Small intestine (tissue), 7 donors: Measurements from ENCODE around the gene ADRA2C. TPM values are rescaled to one million over a fixed set of nuclear protein-coding genes. Genes with fewer than 3 reads are reported as not detected.

Experiments
- DNase-seq, 2 donors: peaks; one replicate each; pipeline versions ENCODE4 v3.0.0 to v3.0.0-alpha.2; 2013
- FAIRE-seq: peaks from 2 replicates; lab custom pipeline; 2012; peaks lifted over from hg19 to GRCh38; lab: Jason Lieb, UNC
- H3K27ac ChIP-seq, 3 donors: one replicate each; pipeline ENCODE4 v1.5.1; 2013; ENCODE audit warnings: low read length in 2 of 3, mild to moderate bottlenecking in 2 of 3, control low read depth in 1 of 3, inconsistent platforms in 1 of 3, low read depth in 1 of 3, moderate library complexity in 1 of 3
- H3K27me3 ChIP-seq, 3 donors: one replicate each; pipeline ENCODE4 v1.6.1; 2013; ENCODE audit warnings: low read length in 3 of 3, inconsistent platforms in 1 of 3; ENCODE audit not compliant: control insufficient read depth in 3 of 3, insufficient read depth in 3 of 3
- H3K36me3 ChIP-seq, 3 donors: one replicate each; pipeline ENCODE4 v1.6.1; 2013; ENCODE audit warnings: low read length in 3 of 3, inconsistent platforms in 1 of 3, low read depth in 1 of 3, mild to moderate bottlenecking in 1 of 3, moderate library complexity in 1 of 3; ENCODE audit not compliant: control insufficient read depth in 3 of 3, insufficient read depth in 2 of 3
- H3K4me1 ChIP-seq, 3 donors: one replicate each; pipeline ENCODE4 v1.6.1; 2013; ENCODE audit warnings: low read length in 2 of 3, inconsistent platforms in 1 of 3, low read depth in 1 of 3, mild to moderate bottlenecking in 1 of 3, moderate library complexity in 1 of 3; ENCODE audit not compliant: control insufficient read depth in 3 of 3, insufficient read depth in 2 of 3
- H3K4me3 ChIP-seq, 3 donors: one replicate each; pipeline ENCODE4 v1.5.1; 2013; ENCODE audit warnings: low read length in 3 of 3, control low read depth in 1 of 3, inconsistent platforms in 1 of 3, low read depth in 1 of 3, mild to moderate bottlenecking in 1 of 3, moderate library complexity in 1 of 3
- H3K9me3 ChIP-seq, 2 donors: one replicate each; pipeline ENCODE4 v1.6.1; 2013; ENCODE audit warnings: low read depth in 1 of 2, low read length in 1 of 2; ENCODE audit not compliant: control insufficient read depth in 2 of 2, insufficient read depth in 1 of 2
- WGBS, 3 donors: extraction: QIAGEN DNeasy Blood & Tissue Kit; methylation state at CpG; one replicate each; pipeline ENCODE4 v1.1.7; 2013; 5-methylcytosine and 5-hydroxymethylcytosine counted together
- polyA plus RNA-seq, 4 donors: library from polyadenylated mRNA; stranded (reverse) in 3 of 4; unstranded in 1 of 4; fragments of 200-250 nt in 3 of 4; fragments of 120-200 nt in 1 of 4; gene quantifications; one replicate each; pipeline versions ENCODE4 v1.2.1 to v1.2.3, GENCODE V29; 2013
- donor health status: healthy with polysubstance abuse.
- donor health status: control.
- donor health status: control.
- donor health status: Bipolar disorder and iron deficiency.
- donor health status: healthy.

ADRA2C gene
- polyA plus RNA-seq, 4 donors: 0.21 to 4.6 TPM; not detected in 2

DNA sequence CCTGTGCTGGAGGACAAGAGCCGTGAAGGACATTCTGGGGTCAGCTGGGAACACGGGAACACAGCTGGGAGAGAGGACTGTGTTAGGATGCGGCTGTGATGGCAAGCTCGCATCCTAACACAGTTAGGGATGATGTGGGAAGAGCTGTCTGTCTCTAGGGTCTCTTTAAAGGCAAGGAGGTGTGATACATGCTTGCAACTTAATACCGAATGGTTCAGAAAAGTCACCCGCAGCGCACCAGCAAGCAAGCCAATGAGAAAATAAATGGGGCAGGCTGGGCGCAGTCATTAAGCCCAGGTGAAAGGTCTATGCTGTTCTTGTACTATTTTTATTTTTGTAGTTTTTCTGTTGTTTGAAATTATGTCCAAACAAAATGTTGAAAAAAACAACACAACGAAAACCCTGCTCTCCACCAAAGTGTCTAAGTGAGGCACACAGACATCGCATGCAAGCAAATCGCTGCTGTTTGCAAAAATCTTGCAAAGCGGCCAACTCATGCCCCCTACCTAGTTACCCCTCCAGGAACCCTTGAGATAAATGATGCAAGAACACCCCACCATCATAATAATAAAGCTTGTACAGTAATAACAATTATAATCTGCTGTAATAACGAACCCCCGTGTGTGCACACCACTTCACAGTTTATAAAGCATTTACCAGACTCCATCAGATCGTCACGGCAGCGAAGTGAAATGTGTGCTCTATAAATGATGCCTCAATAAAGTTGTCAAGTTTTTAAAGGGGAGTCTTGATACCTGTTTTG is 17.9 kb upstream of the ADRA2C start:
- Histone ChIP-seq H3K4me1 (no peaks in the 10 kb centered on the region), H3K27me3 (peaks cover 0 to 46% (median 16%) of the 10 kb centered on the region in 3 donors), H3K36me3 (no peaks in the 10 kb centered on the region), H3K27ac (no peak overlapping the region), H3K4me3 (no peak overlapping the region), H3K9me3 (no peaks in the 10 kb centered on the region)
- FAIRE-seq (no peak), DNase-seq (no peak)
- 65 to 72% (median 67%) methylated on average over 17 of the region's 17 CpGs for WGBS, 3 donors

DNA sequence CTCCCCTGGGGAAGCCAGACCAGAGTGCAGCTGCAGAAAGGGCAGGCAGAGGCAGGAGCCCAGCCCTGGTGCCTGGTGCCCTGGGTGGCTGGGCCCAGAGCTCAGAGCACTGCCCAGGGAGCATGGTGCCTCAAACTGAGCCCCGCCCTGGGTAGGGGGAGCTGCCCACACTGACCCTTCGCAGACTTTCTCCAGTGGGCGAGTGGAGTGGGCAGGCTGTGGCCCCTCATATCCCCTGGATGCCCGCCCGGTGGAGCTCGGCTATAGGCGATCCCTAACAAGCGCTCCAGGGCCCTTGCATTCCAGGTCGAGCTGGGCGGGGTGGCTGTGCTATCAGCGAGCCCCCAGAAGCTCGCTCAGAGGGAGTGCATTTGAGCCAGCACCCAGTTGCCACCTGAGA is 17.1 kb upstream of the ADRA2C start:
- Histone ChIP-seq H3K9me3 (no peaks in the 10 kb centered on the region), H3K27me3 (peaks cover 0 to 39% (median 13%) of the 10 kb centered on the region in 3 donors), H3K4me1 (no peaks in the 10 kb centered on the region), H3K36me3 (no peaks in the 10 kb centered on the region), H3K4me3 (no peak overlapping the region), H3K27ac (no peak overlapping the region)
- DNase-seq (no peak), FAIRE-seq (no peak)
- WGBS, 3 donors: 72 to 83% (median 80%) methylated on average over 12 of the region's 12 CpGs

DNA sequence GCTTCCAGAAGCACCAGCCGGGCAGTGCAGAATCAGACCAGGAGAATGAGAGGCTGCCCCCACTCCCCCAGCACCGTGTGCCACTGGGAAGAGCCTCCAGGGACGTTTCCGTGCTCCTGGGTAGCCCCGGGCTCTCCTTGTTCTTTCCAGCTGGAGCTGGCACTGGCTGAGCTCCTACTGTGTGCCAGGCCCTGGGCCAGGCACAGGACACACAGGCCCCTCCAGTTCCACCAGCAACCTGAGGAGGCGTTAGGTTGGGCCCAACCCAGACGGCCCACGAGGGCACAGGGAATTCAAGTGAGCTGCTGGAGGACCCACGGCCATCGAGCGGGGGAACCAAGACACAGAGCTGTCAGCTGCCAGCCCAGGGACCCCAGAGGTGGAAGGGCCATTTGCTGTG is 15.9 kb upstream of the ADRA2C start:
- Histone ChIP-seq H3K4me3 (no peak overlapping the region), H3K27ac (no peak overlapping the region), H3K4me1 (no peaks in the 10 kb centered on the region), H3K36me3 (no peaks in the 10 kb centered on the region), H3K9me3 (no peaks in the 10 kb centered on the region), H3K27me3 (peaks cover 0 to 32% (median 13%) of the 10 kb centered on the region in 3 donors)
- FAIRE-seq (no peak), DNase-seq (no peak)
- 62 to 72% (median 67%) methylated on average over 11 of the region's 11 CpGs for WGBS, 3 donors

DNA sequence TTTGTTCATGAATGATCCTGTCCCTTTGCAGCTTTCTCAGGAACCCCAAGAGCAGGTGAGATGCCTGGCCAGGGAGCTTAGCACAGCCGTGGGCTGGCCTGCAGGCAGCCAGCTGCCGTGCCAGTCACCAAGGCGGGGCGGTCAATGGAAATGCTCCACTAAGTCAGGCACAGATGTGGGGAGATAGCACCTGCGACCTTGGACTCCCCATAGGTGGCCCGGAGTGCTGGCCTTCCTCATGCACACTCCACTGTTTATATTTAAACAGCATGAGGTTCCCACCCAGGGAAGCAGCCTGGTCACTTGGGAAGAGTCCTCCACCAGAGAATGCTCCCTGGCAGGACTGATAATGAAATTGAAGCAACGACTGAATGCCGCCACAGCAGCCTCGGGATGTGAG is 14.2 kb upstream of the ADRA2C start:
- no peaks in the 10 kb centered on the region for H3K36me3 ChIP-seq
- WGBS, 3 donors: 54 to 67% (median 58%) methylated on average over 9 of the region's 9 CpGs
- peaks cover 0 to 21% (median 7%) of the 10 kb centered on the region in 3 donors for H3K27me3 ChIP-seq
- H3K4me1 ChIP-seq: no peaks in the 10 kb centered on the region
- FAIRE-seq: no peak
- no peak overlapping the region for H3K4me3 ChIP-seq
- H3K27ac ChIP-seq: no peak overlapping the region
- DNase-seq: no peak
- peaks cover 0 to 2% of the 10 kb centered on the region in 2 donors for H3K9me3 ChIP-seq

DNA sequence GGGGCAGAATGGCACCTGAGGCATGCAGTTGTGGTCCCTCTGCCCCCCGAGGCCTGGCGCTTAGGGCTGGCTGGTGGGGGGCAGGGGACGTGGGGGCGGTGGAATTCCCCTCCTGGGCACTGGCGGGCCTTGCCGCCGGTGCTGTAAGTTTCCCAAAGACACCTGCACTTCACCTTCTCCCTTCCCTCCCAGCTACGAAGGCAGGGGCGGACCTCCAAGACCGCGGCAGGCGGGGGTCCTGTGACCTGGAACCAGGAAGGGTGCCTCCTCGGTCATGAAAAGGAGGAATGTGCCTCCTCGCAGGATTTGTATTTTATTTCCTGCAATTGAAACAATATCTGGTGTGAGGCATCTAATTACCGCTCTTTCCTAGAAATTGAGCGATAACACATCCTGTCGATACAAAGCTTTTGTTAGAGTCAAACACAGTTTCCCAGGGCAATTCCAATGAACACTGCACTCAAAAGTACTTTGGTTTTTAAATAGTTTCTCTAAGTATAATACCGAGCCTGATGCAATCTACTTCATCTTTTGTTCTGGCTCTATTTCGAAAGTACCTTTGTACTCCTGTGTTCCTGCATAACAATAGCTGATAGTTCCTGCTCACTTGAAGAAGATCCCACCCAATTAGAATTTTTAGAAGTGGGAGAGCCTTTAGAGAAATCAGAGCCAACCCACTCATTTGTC is 12.3 kb upstream of the ADRA2C start:
- peaks cover 0 to 2% of the 10 kb centered on the region in 2 donors for H3K9me3 ChIP-seq
- H3K27me3 ChIP-seq: peaks cover 0 to 8% (median 4%) of the 10 kb centered on the region in 3 donors
- H3K4me1 ChIP-seq: no peaks in the 10 kb centered on the region
- 54 to 62% (median 56%) methylated on average over 18 to 19 of the region's 19 CpGs for WGBS, 3 donors
- FAIRE-seq (no peak), DNase-seq (no peak)
- no peak overlapping the region for H3K4me3 ChIP-seq
- no peak overlapping the region for H3K27ac ChIP-seq
- H3K36me3 ChIP-seq: no peaks in the 10 kb centered on the region

DNA sequence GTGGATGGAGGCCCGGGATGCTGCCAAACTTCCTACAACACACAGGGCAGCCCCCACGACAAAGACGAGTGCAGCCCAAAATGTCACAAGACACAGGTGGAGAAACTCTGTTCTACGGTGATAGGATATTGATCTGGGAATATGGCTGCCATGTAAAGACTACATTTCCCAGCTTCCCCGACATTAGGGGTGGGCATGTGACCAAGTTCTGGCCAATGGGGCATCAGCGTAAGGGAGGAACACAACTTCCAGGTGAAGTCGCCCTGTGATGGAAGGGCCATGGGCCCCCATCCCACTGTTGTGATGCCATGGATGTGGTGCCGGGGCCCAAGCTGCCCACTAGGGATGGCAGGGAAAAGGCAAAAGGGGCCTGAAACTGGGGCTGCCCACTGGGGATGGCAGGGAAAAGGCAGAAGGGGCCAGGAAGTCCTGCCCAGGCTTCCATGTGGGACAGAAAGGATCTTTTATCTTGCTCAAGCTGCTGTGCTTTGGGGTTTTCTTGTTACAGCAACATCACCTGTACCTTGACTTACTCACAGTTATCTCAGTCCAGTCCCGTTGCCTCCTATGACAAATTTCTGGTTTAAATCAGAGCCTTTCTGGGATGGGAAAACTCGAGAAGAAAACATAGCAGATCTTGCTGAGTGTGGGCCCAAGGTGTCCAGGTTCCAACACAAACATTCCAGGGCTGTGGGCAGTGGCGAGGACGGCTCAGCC is 9.7 kb upstream of the ADRA2C start:
- Histone ChIP-seq H3K9me3 (peaks cover 0 to 6% of the 10 kb centered on the region in 2 donors), H3K36me3 (no peaks in the 10 kb centered on the region), H3K27ac (no peak overlapping the region), H3K27me3 (peaks cover 0 to 5% (median 4%) of the 10 kb centered on the region in 3 donors), H3K4me1 (no peaks in the 10 kb centered on the region), H3K4me3 (no peak overlapping the region)
- FAIRE-seq: no peak
- no peak for DNase-seq
- 69 to 81% (median 75%) methylated on average over 11 to 12 of the region's 12 CpGs for WGBS, 3 donors

DNA sequence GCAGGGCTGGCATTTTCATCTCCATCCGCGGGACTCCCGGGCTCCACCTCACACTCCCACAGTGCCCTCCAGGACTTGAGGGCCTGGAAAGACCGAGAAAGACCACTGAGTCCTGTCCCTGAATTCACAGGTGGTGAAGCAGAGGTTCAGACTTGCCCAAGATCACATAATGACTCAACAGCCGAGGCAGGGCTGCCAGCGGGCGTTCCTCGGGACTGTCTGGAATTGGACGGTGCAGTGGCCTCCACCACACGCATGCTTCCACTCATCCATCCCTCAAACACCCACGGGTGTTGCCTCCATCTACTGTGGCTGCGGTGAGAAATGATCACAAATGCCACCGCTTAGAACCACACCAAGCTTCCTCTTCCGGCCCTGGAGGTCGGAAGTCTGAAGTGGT is 6.9 kb upstream of the ADRA2C start:
- H3K27me3 ChIP-seq: peaks cover 0 to 11% (median 2%) of the 10 kb centered on the region in 3 donors
- no peak overlapping the region for H3K4me3 ChIP-seq
- no peak for FAIRE-seq
- no peak for DNase-seq
- WGBS, 3 donors: 72 to 90% (median 82%) methylated on average over 15 of the region's 15 CpGs
- no peak overlapping the region for H3K27ac ChIP-seq
- H3K36me3 ChIP-seq: no peaks in the 10 kb centered on the region
- peaks cover 0 to 6% of the 10 kb centered on the region in 2 donors for H3K9me3 ChIP-seq
- no peaks in the 10 kb centered on the region for H3K4me1 ChIP-seq

DNA sequence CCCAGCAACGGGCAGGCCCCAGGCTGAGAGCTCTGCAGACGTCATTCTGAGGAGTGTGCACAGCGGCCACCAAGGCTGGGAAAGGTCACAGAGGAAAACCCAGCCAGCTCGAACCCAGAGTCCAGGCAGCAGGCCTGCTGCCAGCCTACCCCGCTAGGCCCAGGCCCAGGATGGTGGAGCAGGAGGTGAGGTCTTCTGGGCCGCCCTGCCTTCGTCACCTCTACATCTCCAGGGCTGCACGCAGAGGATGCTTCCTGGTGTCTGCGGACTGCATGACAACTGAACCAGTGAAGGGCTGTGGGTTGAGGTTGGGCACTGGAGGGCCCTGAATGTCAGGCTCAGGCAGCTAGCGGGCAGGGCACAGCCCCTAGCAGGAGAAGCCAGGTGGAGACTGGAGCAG is 5.8 kb upstream of the ADRA2C start:
- Histone ChIP-seq H3K9me3 (peaks cover 0 to 6% of the 10 kb centered on the region in 2 donors), H3K27me3 (peaks cover 0 to 15% (median 0%) of the 10 kb centered on the region in 3 donors), H3K36me3 (no peaks in the 10 kb centered on the region), H3K4me3 (no peak overlapping the region), H3K27ac (no peak overlapping the region), H3K4me1 (no peaks in the 10 kb centered on the region)
- no peak for FAIRE-seq
- WGBS, 3 donors: 76 to 88% (median 86%) methylated on average over 10 of the region's 10 CpGs
- no peak for DNase-seq
